LNCAP (cell line): ENCODE measurements around the gene PRSS22.

Experiments
- TF ChIP-seq, protein P1 (sequence below): fragments of 450-650 bp; IDR thresholded peaks from 2 replicates; pipeline ENCODE4 v1.5.1; 2017; ENCODE audit warnings: mild to moderate bottlenecking

The PRSS22 gene

DNA sequence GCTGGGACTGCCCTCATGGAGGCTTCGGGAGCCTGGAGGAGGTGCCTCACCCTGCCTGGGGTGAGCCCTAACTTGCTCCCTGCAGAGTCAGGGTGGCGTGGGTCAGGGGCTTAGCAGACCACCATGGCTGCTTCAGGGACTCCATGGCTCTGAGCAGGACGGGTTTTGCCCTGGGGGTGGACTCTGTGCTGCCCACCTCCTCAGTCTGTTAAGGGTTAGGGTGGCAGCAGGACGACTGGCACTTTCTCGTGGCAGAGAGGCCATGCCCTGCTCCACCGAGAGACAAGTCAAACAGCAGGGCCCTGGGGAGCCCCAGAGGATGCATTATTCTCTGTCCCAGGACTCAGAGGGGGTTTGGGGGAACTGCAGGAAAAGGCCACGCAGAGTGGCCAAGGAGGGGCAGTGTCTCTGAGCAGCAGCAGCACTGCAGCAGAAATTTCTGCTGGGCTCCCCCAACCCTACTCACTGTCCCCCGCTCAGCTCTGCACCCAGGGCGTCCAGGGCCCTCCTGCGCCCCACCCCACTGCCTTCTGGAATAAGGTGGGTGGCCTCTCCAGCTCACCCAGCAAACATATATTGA lies 1.8 kb upstream of the PRSS22 start:
- TF ChIP-seq, protein P1, sequence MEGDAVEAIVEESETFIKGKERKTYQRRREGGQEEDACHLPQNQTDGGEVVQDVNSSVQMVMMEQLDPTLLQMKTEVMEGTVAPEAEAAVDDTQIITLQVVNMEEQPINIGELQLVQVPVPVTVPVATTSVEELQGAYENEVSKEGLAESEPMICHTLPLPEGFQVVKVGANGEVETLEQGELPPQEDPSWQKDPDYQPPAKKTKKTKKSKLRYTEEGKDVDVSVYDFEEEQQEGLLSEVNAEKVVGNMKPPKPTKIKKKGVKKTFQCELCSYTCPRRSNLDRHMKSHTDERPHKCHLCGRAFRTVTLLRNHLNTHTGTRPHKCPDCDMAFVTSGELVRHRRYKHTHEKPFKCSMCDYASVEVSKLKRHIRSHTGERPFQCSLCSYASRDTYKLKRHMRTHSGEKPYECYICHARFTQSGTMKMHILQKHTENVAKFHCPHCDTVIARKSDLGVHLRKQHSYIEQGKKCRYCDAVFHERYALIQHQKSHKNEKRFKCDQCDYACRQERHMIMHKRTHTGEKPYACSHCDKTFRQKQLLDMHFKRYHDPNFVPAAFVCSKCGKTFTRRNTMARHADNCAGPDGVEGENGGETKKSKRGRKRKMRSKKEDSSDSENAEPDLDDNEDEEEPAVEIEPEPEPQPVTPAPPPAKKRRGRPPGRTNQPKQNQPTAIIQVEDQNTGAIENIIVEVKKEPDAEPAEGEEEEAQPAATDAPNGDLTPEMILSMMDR, result no peak

DNA sequence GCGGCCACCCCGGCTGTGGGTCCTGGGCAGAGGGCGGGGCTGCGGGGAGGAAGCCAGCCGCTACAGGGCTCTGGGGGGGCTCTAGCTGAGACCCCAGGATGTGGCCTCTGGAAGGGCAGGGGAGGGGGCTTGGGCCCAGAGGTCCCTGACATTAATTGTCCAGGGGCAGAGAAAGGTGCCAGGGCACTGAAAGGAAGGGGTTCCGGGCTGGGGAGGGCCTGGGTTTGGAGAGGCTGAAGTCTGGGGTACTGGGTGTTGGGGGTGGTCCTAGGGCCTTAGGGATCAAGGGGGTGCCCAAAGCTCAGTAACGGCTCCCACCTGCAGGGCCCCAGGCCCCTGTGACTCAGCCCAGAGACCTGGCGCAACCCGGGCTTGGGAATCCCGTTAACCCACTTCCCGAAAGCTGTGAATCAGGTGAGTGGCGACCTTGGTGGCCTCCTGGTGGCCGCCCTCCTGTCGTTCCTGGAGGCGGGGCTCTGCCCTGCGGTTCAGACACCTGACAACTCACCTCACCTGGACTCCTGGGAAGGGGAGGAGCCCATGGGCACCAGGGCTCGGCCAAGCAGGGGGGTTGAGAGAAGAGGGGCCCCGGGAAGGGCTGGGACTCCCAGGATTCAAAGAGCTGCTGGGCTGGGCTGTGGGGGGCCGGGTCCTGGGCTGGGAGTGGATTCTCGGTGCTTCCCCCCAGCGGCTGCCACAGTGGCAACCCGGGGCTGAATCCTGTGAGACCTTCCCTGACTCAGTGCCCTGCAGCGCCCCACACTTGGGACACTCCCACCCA lies 465 bp upstream of the PRSS22 start:
- TF ChIP-seq, protein P1, result no peak

DNA sequence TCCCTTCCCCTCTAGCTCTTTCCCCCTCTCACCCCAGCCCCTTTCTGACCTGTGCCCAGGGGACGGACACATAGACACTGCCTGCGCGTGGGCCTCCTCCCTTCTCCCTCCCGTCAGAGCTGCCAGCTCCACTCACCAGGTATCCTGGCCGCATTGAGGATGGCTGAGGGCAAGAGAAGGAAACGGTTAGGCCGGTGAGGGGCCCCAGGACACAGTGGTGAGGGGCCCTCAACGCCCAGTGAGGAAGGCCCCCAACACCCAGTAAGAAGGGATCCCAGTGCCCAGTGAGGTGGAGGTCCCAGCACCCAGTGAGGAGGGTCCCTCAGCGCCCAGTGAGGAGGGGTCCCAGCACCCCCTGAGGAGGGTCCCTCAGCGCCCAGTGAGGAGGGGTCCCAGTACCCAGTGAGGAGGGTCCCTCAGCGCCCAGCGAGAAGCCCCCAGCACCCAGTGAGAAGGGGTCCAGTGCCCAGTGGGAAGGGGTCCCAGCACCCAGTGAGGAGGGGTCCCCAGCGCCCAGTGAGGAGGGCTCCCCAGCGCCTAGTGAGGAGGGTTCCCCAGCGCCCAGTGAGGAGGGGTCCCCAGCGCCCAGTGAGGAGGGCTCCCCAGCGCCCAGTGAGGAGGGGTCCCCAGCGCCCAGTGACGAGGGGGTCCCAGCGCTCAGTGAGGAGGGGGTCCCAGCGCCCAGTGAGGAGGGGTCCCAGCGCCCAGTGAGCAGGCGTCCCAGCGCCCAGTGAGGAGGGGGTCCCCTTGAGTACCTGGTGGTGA lies 1.1 kb downstream of the PRSS22 start:
- TF ChIP-seq, protein P1, result no peak

DNA sequence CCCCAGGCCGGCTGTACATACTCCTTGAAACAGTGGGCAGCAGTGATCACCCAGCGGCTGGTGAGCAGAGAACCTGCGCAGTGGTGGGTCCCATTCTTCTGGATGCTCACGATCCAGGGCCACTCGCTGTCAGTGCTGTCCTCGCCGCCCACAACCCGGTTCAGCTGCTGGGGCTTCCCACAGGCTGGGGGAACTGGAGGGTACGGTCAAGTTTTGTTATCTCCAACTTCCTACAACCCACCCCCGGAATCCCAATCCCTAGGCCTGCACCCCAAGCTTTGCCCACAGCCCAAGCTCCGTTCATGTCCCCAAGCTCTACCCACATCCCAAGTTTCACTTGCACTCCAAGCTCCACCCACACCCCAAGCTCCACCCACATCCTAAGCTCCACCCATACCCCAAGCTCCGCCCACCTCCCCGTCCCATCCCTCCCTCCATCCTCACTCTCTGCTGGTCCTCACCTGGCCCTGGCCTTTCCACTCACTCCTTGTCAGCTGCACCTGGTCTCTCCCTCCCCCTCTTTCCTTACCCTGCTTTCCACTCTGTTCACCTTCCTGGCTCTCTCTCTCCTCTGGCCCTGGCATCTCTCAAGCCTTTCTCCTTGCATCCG lies 1.8 kb downstream of the PRSS22 start:
- TF ChIP-seq, protein P1, result no peak

DNA sequence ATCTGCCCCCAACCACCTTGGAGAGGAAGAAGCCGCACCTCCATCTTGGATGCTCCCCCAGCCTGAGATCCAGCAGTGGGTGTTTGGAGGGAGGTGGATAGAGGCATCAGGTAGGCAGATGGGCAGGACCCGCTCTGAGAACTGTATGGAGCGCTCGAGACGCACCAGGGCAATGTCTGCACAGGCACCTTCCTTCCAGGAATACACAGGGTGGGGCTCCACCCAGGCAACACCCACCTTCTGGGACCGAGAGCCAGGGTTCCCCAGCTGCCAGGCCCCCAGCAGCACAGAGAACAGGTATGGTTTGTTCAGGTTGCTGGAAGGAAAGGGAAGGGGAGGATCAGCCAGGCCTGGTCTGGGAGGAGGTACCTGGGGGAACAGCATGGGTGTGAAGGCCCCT lies 2.4 kb downstream of the PRSS22 start:
- TF ChIP-seq, protein P1, result no peak

DNA sequence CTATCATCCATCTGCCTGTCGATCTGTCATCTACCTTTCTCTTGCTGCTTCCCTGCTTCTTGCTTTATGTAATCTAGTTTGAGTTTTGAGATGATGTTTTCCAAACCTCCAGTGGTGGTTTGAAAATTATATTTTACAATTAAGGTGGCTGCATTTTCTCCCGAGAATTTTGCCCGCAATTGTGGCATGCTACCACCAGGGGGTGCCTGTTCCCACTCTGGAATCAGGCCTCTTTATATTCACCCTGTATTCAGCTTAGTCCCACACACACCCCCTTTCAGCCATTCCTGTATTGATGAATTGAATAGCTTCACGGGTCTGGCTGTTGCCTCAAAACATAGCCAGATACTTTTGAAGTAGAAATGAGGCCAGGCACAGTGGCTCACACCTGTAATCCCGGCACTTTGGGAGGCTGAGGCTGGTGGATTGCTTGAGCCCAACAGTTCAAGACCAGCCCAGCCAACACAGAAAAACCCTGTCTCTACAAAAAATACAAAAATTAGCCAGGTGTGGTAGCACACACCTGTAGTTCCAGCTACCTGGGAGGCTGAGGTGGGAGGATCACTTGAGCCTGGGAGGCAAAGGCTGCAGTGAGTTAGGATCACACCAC lies 3.2 kb downstream of the PRSS22 start:
- TF ChIP-seq, protein P1, result peak; percentile 64

DNA sequence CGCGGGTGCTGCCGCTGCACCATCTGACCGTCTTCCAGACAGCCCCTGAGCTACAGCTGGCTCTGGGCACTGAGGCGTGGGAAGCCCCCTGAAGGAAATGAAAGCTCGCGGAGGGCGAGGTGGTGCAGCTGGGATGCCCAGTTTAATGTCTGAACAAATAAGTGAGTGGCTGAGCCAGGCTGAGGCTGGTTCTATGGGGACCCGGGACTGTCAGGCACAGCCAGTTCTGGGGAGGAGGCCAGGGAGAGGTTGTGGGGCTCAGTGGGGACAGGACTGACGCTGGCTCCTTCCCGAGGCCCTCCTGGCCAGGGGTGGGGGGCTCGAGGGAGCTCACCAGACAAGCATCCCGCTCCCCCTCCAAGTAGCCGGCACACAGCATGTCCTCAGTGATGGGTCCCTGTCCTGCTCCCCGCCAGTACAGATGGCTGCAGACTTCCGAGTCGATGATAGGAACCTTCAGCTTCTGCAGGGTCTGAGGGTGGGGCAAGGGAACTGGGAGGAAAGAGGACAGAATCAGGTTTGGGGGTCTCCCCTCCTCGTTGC lies 4.4 kb downstream of the PRSS22 start:
- TF ChIP-seq, protein P1, result no peak
